GM21526 (cell line): ENCODE results near the gene LCP1.
"Not testable (repeated sequence)": the region's sequence is repeated elsewhere in the genome, so short reads cannot be mapped to it uniquely, and the experiment has no call there.

Source experiments
- ATAC-seq: cut with Tn5 transposase; IDR thresholded peaks from one replicate; pipeline ENCODE4 v1.9.1; 2021; ENCODE audit warnings: moderate library complexity; ENCODE audit not compliant: unreplicated experiment, low FRiP score

LCP1 gene

GRCh38 chr13:46182491-46182877, 507 bp upstream of the LCP1 start:
- peak; percentile 0 for ATAC-seq

DNA sequence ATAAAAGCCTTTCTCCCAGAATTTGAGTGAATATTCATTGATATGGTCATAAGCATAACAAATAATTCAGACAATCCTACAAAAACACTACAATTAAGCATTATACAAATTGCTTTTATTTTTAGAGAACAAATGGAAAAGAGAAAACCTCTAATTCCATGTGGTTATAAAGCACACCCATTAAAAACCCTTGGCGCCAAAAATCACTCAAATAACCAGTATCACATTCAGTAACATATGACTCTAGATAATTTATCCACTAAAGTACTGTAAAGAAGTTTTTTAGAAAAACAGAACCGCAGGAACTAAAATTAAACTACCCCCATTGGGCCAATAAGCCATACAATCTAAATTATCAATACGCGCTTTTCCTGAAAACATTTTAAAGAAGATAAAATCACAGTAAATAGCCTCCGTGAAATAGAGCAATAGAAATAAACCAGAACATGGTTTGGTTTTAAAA, 569 bp downstream of the LCP1 start:
- no peak for ATAC-seq

- ATAC-seq, result no peak
Observed at GRCh38 chr13:46179969-46180763, 1.8 kb downstream of the LCP1 start.

GRCh38 chr13:46179491-46179908, 2.5 kb downstream of the LCP1 start:
- no peak for ATAC-seq

DNA sequence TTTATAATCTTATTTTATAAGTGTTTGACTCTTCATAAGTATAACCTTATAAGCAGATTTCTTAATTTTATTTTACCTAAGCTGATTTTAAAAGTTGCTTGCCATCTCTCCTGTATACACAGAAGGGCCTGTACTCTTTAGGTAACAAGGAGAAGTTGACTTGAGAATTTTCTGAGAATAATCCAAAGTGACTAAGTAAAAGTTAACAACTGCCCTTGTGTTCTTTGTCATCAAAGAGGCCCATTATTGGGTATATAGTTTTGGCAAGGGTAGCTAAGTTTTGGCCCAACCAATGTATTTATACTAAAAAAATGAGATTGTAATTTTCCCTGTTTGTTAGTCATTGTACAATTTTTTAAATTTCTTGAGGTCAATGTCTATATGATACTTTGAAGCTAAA, 3.2 kb downstream of the LCP1 start:
- no peak for ATAC-seq

DNA sequence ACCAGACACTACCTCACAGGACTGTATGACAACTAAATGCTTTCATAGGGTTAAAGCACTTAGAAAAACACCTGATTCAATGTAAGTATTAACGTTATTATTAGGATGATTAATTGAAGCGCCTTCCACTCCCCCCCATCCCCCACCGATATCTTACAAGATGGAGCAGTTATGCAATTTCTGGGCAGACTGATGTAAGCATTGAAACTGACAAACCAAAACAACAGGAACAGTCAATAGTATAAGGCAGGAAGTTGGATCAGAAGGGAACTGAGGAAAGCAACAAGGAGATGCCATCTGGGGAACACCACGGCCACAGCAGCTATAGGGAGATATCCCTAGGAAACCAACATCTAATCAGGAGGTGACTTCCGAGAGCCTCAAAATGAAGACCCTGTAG, 3.8 kb downstream of the LCP1 start:
- no peak for ATAC-seq

GRCh38 chr13:46176756-46177155, 5.2 kb downstream of the LCP1 start:
- ATAC-seq, result peak; percentile 39

- ATAC-seq, result no peak
Observed at GRCh38 chr13:46173656-46174055, 8.3 kb downstream of the LCP1 start.

DNA sequence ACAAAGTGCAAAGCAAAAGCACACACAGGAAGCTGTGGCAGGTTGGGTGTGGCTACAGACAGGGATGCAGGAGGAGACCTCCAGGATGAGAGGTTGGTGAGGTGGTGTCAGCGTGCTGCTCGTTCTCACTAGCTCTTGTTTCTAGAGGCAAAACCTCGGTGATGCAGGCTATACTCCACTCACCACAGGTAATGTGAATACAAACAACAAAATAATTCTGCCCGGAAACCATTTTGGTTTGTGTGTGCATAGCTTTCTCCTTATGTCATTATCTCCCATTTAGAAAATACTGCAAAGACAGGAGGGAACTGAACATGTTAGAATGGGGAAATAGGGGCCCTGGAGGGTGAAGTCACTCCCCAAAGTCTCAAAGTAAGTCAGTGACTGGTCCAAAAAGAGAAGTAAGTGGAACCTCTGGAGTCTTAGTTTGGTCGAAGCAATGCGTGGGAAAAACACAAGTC, 9.4 kb downstream of the LCP1 start:
- no peak for ATAC-seq

- no peak for ATAC-seq
Observed at GRCh38 chr13:46171739-46172138, 10.2 kb downstream of the LCP1 start.

GRCh38 chr13:46171217-46171616, 10.8 kb downstream of the LCP1 start:
- no peak for ATAC-seq

DNA sequence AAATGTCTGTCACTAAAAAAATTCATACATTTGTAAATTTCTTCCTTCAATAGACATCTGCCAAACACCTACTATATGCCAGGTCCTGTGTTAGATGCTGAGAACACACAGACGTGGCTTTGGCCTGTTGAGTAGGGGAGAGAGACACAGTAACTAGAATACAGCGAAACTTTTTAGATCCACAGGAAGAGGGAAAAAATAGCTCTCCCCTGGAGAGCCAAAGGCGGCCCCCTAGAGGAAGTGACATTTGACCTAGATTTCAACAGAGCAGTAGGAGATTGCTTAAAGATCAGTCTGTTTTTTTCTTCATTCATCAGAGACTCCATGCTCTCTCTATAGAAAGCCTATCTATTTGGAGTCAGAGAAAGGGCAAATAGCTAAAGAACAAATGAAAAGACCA, 11.3 kb downstream of the LCP1 start:
- no peak for ATAC-seq

DNA sequence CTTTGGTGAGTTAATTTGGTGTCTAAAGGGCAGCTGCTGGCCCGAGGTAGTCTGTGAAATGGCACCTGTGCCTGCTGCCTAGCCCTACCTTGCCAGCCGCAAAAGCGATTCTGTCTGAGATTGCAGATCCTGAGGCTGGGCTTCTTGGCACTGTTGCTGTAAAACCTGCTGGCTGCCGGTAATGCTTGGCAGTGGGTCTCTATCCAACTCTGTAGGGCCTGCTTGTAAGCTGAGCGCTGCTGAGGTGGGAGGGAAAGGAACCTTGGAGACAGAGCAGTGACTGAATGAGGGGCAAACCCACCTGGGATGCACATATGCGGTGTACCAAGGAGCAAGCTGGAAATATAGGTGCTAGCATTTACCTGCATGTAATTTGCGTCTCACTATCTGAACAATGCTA, 11.7 kb downstream of the LCP1 start:
- no peak for ATAC-seq

GRCh38 chr13:46169758-46170157, 12.2 kb downstream of the LCP1 start:
- no peak for ATAC-seq

- no peak for ATAC-seq
Observed at GRCh38 chr13:46168783-46169182, 13.2 kb downstream of the LCP1 start.

DNA sequence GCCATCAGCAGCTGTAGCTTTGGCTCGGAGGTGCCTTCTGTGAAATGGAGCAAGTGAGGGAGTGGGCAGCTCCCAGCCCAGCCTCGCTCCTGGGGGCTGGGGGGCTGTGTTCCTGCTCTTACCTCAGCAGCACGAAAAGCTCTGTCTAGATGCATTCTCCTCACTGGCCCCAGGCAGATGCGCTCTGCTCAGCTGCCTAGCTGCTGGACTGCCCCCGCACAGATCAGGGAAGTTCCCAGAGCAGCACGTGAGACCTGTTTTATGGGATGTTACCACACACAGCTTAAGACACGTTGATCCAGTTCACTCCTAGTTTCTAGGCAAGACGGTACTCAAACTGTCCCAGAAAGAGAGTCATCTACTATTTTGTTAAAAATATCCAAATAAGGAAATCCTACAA, 13.6 kb downstream of the LCP1 start:
- no peak for ATAC-seq

DNA sequence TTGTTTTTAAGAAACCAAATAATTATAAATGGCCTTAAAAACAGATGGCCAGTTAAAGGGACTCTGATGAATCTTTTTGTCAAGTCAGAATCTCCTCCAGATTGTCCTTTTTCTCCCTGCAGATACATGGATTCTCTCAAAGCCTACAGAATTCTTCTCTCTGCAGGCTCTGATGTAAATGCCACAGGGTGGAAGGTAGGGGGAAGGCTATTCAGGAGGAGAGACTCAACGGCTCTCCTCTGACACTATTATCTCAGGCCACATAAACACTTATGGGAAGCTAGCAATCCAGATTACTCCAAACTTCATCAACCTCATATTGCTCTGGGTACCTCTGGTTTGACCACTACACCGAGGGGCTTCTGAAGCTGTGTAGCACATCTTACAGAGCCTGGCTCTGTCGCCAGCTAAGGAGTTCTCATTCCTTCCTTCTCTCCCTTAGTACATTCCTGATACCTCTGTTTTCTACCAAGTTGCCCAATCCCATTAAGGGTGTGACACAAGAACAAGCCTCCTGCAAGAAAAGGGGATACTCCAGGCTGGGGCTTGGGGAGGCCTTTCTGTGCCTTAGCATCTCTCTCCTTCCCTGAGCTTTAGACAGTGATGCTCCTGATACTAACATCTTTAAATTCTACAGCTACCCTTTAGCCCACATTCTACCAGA, 14.9 kb downstream of the LCP1 start:
- no peak for ATAC-seq

GRCh38 chr13:46166224-46166584, 15.8 kb downstream of the LCP1 start:
- no peak for ATAC-seq

GRCh38 chr13:46165485-46166223, 16.3 kb downstream of the LCP1 start:
- ATAC-seq, result no peak

GRCh38 chr13:46164661-46165060, 17.3 kb downstream of the LCP1 start:
- ATAC-seq, result no peak

DNA sequence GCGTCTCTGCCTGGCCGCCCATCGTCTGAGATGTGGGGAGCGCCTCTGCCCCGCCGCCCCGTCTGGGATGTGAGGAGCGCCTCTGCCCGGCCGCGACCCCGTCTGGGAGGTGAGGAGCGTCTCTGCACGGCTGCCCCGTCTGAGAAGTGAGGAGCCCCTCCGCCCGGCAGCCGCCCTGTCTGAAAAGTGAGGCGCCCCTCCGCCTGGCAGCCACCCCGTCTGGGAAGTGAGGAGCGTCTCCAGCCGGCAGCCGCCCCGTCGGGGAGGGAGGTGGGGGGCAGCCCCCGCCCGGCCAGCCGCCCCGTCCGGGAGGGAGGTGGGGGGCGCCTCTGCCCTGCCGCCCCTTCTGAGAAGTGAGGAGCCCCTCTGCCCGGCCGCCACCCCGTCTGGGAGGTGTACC, 19.2 kb downstream of the LCP1 start:
- not testable (repeated sequence) for ATAC-seq
